ENCODE measurements around the gene SIN3B. TPM values are rescaled to one million over a fixed set of nuclear protein-coding genes. Genes with fewer than 3 reads are reported as not detected.

Gene SIN3B
- total and polyA plus RNA-seq, 9 of the 15 experiments (the other 6 are each of a cell fraction or from before 2014, with no cell fraction given): 0.51 to 34.2 (median 14.3) TPM

DNA sequence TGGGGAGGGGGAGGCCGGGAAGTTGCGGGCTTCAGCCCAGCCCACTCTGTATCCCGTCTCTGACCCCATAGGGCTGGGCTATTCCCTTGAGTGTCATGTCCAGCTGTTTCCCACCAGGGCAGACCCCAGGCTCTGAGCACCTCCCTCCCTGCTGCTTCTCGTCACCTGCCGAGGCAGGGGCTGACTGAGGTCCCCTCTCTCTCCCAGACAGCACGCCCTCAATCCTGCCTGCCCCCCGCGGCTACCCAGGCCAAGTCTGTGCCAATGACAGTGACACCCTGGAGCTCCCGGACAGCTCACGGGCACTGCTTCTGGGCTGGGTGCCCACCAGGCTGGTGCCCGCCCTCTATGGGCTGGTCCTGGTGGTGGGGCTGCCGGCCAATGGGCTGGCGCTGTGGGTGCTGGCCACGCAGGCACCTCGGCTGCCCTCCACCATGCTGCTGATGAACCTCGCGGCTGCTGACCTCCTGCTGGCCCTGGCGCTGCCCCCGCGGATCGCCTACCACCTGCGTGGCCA is 60.2 kb downstream of the SIN3B start (continued):
- TF ChIP-seq ZNF696 (CRISPR knock-in tag; conservative IDR thresholded peaks at IDR 0.05): no peak
- TF ChIP-seq RBM34 (IDR thresholded peaks at IDR 0.05; ENCODE audit: borderline replicate concordance, insufficient read depth, low read length): no peak
- TF ChIP-seq ZNF551 (CRISPR knock-in tag; IDR thresholded peaks at IDR 0.05): no peak
- no peak for TF ChIP-seq CBFB (CRISPR knock-in tag; IDR thresholded peaks at IDR 0.05)
- no peak for TF ChIP-seq NFATC3 (IDR thresholded peaks at IDR 0.05)
- no peak for TF ChIP-seq ZNF780A (CRISPR knock-in tag; IDR thresholded peaks at IDR 0.05)
- no peak for TF ChIP-seq SOX6 (IDR thresholded peaks at IDR 0.05)
- no peak for TF ChIP-seq TCF7 (IDR thresholded peaks at IDR 0.05; ENCODE audit: borderline replicate concordance)
- peak; percentile 8; the same call in 1 of the 2 replicates for TF ChIP-seq E2F3 (CRISPR knock-in tag; IDR thresholded peaks at IDR 0.05)
- no peak for TF ChIP-seq TGIF2 (CRISPR knock-in tag; IDR thresholded peaks at IDR 0.05)
- TF ChIP-seq, protein P1, sequence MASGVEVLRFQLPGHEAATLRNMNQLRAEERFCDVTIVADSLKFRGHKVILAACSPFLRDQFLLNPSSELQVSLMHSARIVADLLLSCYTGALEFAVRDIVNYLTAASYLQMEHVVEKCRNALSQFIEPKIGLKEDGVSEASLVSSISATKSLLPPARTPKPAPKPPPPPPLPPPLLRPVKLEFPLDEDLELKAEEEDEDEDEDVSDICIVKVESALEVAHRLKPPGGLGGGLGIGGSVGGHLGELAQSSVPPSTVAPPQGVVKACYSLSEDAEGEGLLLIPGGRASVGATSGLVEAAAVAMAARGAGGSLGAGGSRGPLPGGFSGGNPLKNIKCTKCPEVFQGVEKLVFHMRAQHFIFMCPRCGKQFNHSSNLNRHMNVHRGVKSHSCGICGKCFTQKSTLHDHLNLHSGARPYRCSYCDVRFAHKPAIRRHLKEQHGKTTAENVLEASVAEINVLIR (CRISPR knock-in tag; IDR thresholded peaks at IDR 0.05): no peak
- peak; percentile 83; the same call in 1 of the 2 replicates for TF ChIP-seq HMG20B (CRISPR knock-in tag; IDR thresholded peaks at IDR 0.05)
- TF ChIP-seq ATF7 (IDR thresholded peaks at IDR 0.05): no peak
- TF ChIP-seq GMEB1 (CRISPR knock-in tag; IDR thresholded peaks at IDR 0.05): no peak
- no peak for TF ChIP-seq CTBP1 (IDR thresholded peaks at IDR 0.05; ENCODE audit: borderline replicate concordance)
- TF ChIP-seq ZKSCAN8 (CRISPR knock-in tag; IDR thresholded peaks at IDR 0.05): no peak
- TF ChIP-seq NRF1 (conservative IDR thresholded peaks at IDR 0.05 in 1 of 2, IDR thresholded peaks at IDR 0.05 in 1 of 2): no peak
- TF ChIP-seq ZFP30 (CRISPR knock-in tag; IDR thresholded peaks at IDR 0.05; ENCODE audit: borderline replicate concordance): no peak
- no peak for TF ChIP-seq ATF4 (CRISPR knock-in tag; IDR thresholded peaks at IDR 0.05)
- no peak for TF ChIP-seq ZFPM2 (CRISPR knock-in tag; IDR thresholded peaks at IDR 0.05)
